Measurements from ENCODE around the gene GRAMD2A. TPM values are rescaled to one million over a fixed set of nuclear protein-coding genes. Genes with fewer than 3 reads are reported as not detected.
"Not testable (repeated sequence)": the region's sequence is repeated elsewhere in the genome, so short reads cannot be mapped to it uniquely, and the experiment has no call there.

The GRAMD2A gene
- total and polyA plus RNA-seq, 2 experiments from 2014 or later: 0.70 to 2.8 TPM

- H3K9me3 Mint-ChIP-seq; H3K9me2 ChIP-seq (ENCODE audit: insufficient read depth); H3K4me2 ChIP-seq; H3K36me3 Mint-ChIP-seq (ENCODE audit: low read depth); H2AFZ ChIP-seq; DNase-seq (ENCODE audit: low spot score); H3K4me3 ChIP-seq; H3K79me2 ChIP-seq (replicated peaks; ENCODE audit: insufficient read depth); H4K20me1 ChIP-seq (replicated peaks; ENCODE audit: insufficient read depth); H3K4me1 ChIP-seq (ENCODE audit: insufficient read depth); H3K4me3 Mint-ChIP-seq; H3K27me3 ChIP-seq (ENCODE audit: insufficient read depth); H3K27ac ChIP-seq (ENCODE audit: low read depth); H3K27ac Mint-ChIP-seq; H3F3A ChIP-seq (replicated peaks; ENCODE audit: low read depth); ATAC-seq; H3K36me3 ChIP-seq (ENCODE audit: insufficient read depth); H3K27me3 Mint-ChIP-seq (ENCODE audit: insufficient read depth, low read depth, poor library complexity): not testable (repeated sequence)
- H3K4me1 Mint-ChIP-seq: peaks cover 17% of the 10 kb centered on the region
Measured at GRCh38 chr15:72171978-72172377, 25.6 kb downstream of the GRAMD2A start.

GRCh38 chr15:72170691-72171090 lies 26.9 kb downstream of the GRAMD2A start:
- Histone ChIP-seq H3K27ac (ENCODE audit: low read depth) (no peak overlapping the region), H2AFZ (no peak overlapping the region; the same call in 1 of the 2 replicates), H3K4me3 (no peak overlapping the region), H3K27me3 (ENCODE audit: insufficient read depth) (no peaks in the 10 kb centered on the region), H3K4me2 (no peak overlapping the region), H3F3A (replicated peaks; ENCODE audit: low read depth) (no peaks in the 10 kb centered on the region), H3K36me3 (ENCODE audit: insufficient read depth) (no peaks in the 10 kb centered on the region), H3K9me2 (ENCODE audit: insufficient read depth) (0 out of 2 replicates have a peak, but pooled peaks cover 4% of the 10 kb centered on the region), H3K79me2 (replicated peaks; ENCODE audit: insufficient read depth) (no peaks in the 10 kb centered on the region), H4K20me1 (replicated peaks; ENCODE audit: insufficient read depth) (no peaks in the 10 kb centered on the region), H3K4me1 (ENCODE audit: insufficient read depth) (no peaks in the 10 kb centered on the region)
- DNase-seq (ENCODE audit: low spot score) (no peak), ATAC-seq (no peak)
- H3K9me3 Mint-ChIP-seq: no peaks in the 10 kb centered on the region
- no peaks in the 10 kb centered on the region for H3K36me3 Mint-ChIP-seq (ENCODE audit: low read depth)
- peaks cover 17% of the 10 kb centered on the region for H3K4me1 Mint-ChIP-seq
- H3K4me3 Mint-ChIP-seq: no peak overlapping the region
- H3K27ac Mint-ChIP-seq: no peak overlapping the region
- H3K27me3 Mint-ChIP-seq (ENCODE audit: insufficient read depth, low read depth, poor library complexity): peaks cover 6% of the 10 kb centered on the region
- TF ChIP-seq ZNF114 (CRISPR knock-in tag; IDR thresholded peaks at IDR 0.05) (no peak), EZH2 (IDR thresholded peaks at IDR 0.05; ENCODE audit: low read depth, unreplicated experiment) (no peak), CREB1 (CRISPR knock-in tag; IDR thresholded peaks at IDR 0.05; ENCODE audit: low read depth) (no peak), JUNB (IDR thresholded peaks at IDR 0.05; ENCODE audit: unreplicated experiment) (no peak), ETS1 (IDR thresholded peaks at IDR 0.05) (no peak), ZNF331 (CRISPR knock-in tag; IDR thresholded peaks at IDR 0.05; ENCODE audit: low read depth) (no peak), STAT1 (IDR thresholded peaks at IDR 0.05; ENCODE audit: unreplicated experiment) (no peak), NANOG (IDR thresholded peaks at IDR 0.05; ENCODE audit: borderline replicate concordance) (no peak), EZH2phosphoT487 (IDR thresholded peaks at IDR 0.05; ENCODE audit: unreplicated experiment) (no peak)
- TF ChIP-seq, protein P1, sequence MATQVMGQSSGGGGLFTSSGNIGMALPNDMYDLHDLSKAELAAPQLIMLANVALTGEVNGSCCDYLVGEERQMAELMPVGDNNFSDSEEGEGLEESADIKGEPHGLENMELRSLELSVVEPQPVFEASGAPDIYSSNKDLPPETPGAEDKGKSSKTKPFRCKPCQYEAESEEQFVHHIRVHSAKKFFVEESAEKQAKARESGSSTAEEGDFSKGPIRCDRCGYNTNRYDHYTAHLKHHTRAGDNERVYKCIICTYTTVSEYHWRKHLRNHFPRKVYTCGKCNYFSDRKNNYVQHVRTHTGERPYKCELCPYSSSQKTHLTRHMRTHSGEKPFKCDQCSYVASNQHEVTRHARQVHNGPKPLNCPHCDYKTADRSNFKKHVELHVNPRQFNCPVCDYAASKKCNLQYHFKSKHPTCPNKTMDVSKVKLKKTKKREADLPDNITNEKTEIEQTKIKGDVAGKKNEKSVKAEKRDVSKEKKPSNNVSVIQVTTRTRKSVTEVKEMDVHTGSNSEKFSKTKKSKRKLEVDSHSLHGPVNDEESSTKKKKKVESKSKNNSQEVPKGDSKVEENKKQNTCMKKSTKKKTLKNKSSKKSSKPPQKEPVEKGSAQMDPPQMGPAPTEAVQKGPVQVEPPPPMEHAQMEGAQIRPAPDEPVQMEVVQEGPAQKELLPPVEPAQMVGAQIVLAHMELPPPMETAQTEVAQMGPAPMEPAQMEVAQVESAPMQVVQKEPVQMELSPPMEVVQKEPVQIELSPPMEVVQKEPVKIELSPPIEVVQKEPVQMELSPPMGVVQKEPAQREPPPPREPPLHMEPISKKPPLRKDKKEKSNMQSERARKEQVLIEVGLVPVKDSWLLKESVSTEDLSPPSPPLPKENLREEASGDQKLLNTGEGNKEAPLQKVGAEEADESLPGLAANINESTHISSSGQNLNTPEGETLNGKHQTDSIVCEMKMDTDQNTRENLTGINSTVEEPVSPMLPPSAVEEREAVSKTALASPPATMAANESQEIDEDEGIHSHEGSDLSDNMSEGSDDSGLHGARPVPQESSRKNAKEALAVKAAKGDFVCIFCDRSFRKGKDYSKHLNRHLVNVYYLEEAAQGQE (IDR thresholded peaks at IDR 0.05; ENCODE audit: unreplicated experiment): no peak
- TF ChIP-seq, protein P2, sequence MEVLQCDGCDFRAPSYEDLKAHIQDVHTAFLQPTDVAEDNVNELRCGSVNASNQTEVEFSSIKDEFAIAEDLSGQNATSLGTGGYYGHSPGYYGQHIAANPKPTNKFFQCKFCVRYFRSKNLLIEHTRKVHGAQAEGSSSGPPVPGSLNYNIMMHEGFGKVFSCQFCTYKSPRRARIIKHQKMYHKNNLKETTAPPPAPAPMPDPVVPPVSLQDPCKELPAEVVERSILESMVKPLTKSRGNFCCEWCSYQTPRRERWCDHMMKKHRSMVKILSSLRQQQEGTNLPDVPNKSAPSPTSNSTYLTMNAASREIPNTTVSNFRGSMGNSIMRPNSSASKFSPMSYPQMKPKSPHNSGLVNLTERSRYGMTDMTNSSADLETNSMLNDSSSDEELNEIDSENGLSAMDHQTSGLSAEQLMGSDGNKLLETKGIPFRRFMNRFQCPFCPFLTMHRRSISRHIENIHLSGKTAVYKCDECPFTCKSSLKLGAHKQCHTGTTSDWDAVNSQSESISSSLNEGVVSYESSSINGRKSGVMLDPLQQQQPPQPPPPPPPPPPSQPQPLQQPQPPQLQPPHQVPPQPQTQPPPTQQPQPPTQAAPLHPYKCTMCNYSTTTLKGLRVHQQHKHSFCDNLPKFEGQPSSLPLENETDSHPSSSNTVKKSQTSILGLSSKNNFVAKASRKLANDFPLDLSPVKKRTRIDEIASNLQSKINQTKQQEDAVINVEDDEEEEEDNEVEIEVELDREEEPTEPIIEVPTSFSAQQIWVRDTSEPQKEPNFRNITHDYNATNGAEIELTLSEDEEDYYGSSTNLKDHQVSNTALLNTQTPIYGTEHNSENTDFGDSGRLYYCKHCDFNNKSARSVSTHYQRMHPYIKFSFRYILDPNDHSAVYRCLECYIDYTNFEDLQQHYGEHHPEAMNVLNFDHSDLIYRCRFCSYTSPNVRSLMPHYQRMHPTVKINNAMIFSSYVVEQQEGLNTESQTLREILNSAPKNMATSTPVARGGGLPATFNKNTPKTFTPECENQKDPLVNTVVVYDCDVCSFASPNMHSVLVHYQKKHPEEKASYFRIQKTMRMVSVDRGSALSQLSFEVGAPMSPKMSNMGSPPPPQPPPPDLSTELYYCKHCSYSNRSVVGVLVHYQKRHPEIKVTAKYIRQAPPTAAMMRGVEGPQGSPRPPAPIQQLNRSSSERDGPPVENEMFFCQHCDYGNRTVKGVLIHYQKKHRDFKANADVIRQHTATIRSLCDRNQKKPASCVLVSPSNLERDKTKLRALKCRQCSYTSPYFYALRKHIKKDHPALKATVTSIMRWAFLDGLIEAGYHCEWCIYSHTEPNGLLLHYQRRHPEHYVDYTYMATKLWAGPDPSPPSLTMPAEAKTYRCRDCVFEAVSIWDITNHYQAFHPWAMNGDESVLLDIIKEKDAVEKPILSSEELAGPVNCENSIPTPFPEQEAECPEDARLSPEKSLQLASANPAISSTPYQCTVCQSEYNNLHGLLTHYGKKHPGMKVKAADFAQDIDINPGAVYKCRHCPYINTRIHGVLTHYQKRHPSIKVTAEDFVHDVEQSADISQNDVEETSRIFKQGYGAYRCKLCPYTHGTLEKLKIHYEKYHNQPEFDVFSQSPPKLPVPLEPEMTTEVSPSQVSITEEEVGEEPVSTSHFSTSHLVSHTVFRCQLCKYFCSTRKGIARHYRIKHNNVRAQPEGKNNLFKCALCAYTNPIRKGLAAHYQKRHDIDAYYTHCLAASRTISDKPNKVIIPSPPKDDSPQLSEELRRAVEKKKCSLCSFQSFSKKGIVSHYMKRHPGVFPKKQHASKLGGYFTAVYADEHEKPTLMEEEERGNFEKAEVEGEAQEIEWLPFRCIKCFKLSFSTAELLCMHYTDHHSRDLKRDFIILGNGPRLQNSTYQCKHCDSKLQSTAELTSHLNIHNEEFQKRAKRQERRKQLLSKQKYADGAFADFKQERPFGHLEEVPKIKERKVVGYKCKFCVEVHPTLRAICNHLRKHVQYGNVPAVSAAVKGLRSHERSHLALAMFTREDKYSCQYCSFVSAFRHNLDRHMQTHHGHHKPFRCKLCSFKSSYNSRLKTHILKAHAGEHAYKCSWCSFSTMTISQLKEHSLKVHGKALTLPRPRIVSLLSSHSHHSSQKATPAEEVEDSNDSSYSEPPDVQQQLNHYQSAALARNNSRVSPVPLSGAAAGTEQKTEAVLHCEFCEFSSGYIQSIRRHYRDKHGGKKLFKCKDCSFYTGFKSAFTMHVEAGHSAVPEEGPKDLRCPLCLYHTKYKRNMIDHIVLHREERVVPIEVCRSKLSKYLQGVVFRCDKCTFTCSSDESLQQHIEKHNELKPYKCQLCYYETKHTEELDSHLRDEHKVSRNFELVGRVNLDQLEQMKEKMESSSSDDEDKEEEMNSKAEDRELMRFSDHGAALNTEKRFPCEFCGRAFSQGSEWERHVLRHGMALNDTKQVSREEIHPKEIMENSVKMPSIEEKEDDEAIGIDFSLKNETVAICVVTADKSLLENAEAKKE (CRISPR knock-in tag; IDR thresholded peaks at IDR 0.05): no peak

Measured in GM23338 (cell line).